ENCODE data around the gene TSSK1B.

TSSK1B gene

DNA sequence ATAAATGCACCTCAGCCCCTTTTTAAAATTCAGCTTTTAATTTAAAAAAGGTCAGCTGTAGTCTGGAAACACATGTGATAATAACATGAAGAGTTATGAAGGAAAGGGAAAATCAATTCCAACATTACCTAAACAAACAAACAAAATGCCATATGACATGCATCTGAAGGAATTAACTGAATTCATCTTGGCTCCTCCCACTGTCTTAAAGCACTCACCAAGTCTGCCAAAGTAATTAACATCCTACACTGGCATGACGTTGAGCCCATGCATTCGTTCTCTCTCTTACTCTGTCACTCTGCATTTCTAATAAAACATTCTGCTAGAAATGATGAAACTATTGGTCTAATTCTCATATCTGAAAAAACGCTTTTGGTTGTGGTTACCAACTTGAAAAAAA lies 37.7 kb downstream of the TSSK1B start:
- DNase-seq = no peak

DNA sequence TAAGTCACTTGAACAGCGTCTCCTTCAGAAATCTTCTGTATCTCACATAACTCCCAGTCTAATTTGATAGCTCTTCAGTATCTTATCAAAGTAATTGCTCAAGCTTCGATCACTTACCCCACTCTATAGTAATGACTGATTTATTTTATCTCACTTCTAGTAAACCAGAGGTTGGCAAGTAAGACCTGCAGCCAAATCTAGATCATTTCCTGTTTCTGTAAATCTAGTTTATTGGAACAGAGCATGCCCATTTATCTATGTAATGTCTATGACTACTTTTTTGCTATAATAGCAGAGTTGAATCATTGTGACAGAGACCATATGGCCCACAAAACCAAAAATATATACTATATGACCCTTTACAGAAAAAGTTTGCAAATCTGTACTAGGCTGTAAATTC lies 40.1 kb downstream of the TSSK1B start:
- DNase-seq = no peak

DNA sequence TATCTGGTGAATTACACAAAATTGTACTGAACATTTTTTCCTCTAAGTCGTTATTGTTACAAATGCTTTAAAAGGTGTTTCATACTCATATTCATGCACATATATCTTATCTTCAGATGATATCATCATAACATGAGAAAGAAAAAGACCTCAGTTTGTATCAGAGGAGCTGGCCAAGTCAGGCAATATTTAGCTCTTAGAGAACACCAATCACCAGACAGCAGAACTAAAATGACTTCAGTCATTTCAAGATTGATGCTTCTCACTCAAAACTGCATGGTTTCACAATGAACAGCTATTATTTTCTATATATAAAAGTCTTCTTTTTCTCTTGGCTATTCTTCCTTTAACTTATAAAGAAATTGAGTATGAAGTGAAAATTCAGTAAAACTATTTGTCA lies 44.6 kb downstream of the TSSK1B start:
- DNase-seq = no peak

DNA sequence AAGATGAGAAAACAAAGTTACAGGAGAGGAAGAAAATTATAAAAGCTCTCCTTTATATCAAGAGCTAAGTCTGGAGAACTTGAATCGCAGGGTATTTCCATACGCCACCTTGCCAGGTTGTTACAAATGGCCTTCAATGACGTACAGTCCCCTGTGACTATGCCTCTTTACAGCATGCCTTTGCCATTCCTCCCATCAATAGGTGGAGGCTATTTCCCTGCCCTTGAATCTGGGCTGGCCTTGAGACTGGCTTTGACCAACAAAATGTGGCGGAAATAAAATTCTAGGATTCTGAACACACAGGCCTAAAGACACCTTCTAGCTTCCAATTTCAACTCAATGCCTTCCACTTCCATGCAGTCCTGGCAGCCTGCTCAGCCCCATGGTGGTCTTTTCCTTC lies 45.7 kb downstream of the TSSK1B start:
- DNase-seq = no peak

DNA sequence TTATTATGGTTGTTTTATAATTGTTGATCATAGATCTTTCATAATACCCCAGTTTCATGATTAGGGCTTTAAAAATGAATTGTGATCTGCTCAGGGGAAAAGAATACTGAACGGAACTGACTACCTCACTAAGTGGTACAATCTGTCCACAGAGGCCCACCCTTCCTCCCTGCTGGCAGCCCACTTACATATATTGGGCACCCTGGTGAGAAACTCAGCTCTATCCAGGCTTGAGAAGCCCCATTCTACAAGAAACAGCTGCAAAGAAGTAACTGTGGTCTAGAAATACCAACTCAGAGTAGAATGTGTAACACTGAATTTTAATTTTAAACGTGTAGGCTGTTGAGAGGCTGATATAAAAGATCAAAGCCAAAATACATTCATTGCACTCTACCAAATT lies 46.9 kb downstream of the TSSK1B start:
- no peak for DNase-seq

DNA sequence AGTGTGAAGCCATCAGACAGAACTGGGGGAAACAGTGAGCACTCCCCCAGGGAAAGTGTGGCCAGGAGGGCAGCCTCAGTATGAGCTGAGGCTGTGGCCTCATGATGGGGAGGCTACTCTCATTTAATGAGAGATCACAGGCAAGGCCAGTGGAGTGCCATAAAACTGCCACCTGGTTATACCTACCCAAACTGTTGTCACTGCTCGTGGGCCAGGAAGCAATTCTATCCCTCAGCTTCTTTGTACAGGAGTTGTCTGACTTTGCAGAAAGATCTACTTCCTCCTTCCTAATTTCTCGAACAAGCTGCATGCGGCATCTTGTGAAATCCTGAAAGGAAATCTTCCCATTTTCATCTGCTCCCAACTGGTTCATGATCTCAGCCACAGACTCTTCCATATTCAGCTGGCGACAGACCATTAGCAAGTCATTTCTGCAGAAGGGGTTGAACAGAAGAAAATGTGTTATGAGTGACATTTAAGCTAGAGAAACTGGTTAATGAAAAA lies 50.0 kb downstream of the TSSK1B start:
- DNase-seq = no peak

DNA sequence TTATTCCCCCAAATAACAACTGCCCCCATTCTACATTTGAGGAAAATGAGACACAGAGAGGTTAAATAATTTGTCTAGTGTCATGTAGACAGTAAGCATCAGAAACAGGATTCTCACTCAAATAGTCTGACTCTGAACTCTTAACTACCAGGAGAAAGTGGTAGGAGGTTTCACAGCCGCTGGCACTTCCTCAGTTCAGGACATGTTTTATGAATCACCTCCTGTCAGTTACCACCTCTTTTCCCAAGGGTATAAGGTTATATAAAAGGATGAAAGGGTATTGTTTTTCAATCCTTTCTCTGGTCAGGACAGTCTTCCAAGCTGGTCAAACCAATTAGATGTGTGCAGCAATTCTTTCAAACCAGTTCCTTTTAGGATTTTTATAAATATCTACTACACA lies 52.1 kb downstream of the TSSK1B start:
- no peak for DNase-seq

Measured in hippocampal formation (tissue), 2 donors.